K562 (cell line): ENCODE measurements around the gene SERTAD3. TPM values are rescaled to one million over a fixed set of nuclear protein-coding genes. Genes with fewer than 3 reads are reported as not detected.

ENCODE experiments used
- NFIC ChIP-seq: fragments of 450-650 bp; IDR thresholded peaks from 2 replicates; pipeline ENCODE4 v1.6.1; 2017; ENCODE audit warnings: mild to moderate bottlenecking, inconsistent platforms
- ZFP36 ChIP-seq: fragments of 150-350 bp; IDR thresholded peaks from 2 replicates; pipeline ENCODE4 v1.6.1; 2018; ENCODE audit warnings: low read length, low read depth; ENCODE audit not compliant: partially characterized antibody
- polyA plus RNA-seq, 8 experiments: library from polyadenylated mRNA; depleted of rRNA in 4 of 8; stranded (reverse) in 5 of 8; unstranded in 3 of 8; fragments of >200 nt; fragmentation: Nextera tagmentation in 2 of 8; fragmentation: Illumina TruSeq in 1 of 8; extraction: Ambion mirVana in 2 of 8; extraction: Trizol in 1 of 8; gene quantifications; 2 replicates each; pipeline versions ENCODE4 v1.2.1 to v1.2.3, GENCODE V29; 2011 to 2014; ENCODE audit warnings: inconsistent platforms in 1 of 8, missing spikeins in 1 of 8
- total RNA-seq, 7 experiments: library from RNA; depleted of rRNA in 6 of 7; stranded (reverse); fragments of >200 nt in 6 of 7; fragmentation: Illumina TruSeq in 2 of 7; extraction: Trizol in 2 of 7; gene quantifications; 2 replicates each; pipeline versions ENCODE4 v1.2.1 to v1.2.3, GENCODE V29; 2011 to 2021; ENCODE audit warnings: low replicate concordance in 1 of 7
- TF ChIP-seq, protein P1 (sequence below), 2 experiments: fragments of 450-650 bp; formaldehyde crosslinking in 1 of 2; IDR thresholded peaks; 2 replicates each; pipeline versions ENCODE4 v1.4.0 to v1.6.1; 2014 to 2020; ENCODE audit warnings: mild to moderate bottlenecking in 2 of 2, borderline replicate concordance in 1 of 2, low read depth in 1 of 2

The SERTAD3 gene
- total and polyA plus RNA-seq, 9 of the 15 experiments (the other 6 are each of a cell fraction or from before 2014, with no cell fraction given) = 5.4 to 28.9 (median 17.5) TPM

DNA sequence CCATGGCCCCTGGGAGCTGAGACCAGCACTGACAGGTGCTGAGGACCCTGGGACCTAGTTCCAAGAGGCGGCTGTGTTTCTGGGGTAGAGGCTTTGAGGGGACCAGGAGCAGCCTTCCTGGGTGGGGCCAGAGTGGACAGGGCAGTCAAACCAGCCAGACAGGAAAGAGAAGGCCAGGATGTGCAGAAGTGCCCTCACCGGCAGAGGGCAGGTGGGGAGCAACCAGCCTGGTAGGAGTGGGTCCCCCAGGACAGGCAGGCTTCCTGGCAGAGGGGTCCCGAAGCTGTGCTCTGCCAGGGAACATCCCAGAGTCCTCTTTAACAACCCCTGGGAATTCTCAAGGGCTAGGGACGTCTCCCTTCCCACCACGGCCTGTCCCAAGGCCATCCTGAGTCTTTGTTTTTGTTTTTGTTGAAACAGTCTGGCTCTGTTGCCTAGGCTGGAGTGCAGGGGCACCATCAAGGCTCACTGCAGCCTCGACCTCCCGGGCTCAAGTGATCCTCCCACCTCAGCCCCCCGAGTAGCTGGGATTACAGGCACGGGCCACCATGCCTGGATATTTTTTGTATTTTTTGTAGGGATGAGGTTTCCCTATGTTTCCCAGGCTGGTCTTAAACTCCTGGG, 51.1 kb downstream of the SERTAD3 start (continued):
- TF ChIP-seq, protein P1, sequence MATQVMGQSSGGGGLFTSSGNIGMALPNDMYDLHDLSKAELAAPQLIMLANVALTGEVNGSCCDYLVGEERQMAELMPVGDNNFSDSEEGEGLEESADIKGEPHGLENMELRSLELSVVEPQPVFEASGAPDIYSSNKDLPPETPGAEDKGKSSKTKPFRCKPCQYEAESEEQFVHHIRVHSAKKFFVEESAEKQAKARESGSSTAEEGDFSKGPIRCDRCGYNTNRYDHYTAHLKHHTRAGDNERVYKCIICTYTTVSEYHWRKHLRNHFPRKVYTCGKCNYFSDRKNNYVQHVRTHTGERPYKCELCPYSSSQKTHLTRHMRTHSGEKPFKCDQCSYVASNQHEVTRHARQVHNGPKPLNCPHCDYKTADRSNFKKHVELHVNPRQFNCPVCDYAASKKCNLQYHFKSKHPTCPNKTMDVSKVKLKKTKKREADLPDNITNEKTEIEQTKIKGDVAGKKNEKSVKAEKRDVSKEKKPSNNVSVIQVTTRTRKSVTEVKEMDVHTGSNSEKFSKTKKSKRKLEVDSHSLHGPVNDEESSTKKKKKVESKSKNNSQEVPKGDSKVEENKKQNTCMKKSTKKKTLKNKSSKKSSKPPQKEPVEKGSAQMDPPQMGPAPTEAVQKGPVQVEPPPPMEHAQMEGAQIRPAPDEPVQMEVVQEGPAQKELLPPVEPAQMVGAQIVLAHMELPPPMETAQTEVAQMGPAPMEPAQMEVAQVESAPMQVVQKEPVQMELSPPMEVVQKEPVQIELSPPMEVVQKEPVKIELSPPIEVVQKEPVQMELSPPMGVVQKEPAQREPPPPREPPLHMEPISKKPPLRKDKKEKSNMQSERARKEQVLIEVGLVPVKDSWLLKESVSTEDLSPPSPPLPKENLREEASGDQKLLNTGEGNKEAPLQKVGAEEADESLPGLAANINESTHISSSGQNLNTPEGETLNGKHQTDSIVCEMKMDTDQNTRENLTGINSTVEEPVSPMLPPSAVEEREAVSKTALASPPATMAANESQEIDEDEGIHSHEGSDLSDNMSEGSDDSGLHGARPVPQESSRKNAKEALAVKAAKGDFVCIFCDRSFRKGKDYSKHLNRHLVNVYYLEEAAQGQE (IDR thresholded peaks at IDR 0.05; ENCODE audit: borderline replicate concordance) = peak; percentile 27; the same call in 1 of the 2 replicates
- TF ChIP-seq, protein P1 (CRISPR knock-in tag; IDR thresholded peaks at IDR 0.05; ENCODE audit: low read depth) = no peak
- TF ChIP-seq ZFP36 = peak; percentile 87
- TF ChIP-seq NFIC = no peak
